ENCODE measurements around the gene CSMD2.

- peak; percentile 28 to 41 (median 39); a peak in 3 of 4 replicates for TF ChIP-seq CTCF (IDR thresholded peaks at IDR 0.05; ENCODE audit: control extremely low read depth in 1 of 3, insufficient read depth in 1 of 3, low read depth in 1 of 3, low read length in 3 of 3)
- TF ChIP-seq KDM4A (IDR thresholded peaks at IDR 0.05; ENCODE audit: low read depth, low read length, severe bottlenecking), result no peak
These were observed 289.2 kb downstream of the CSMD2 start for GRCh38 chr1:33875862-33876261.
